WTC11 (cell line): ENCODE measurements around the gene TM4SF18. TPM values are rescaled to one million over a fixed set of nuclear protein-coding genes. Genes with fewer than 3 reads are reported as not detected.

Experiments used
- ATAC-seq: fragments of 200-7000 bp; cut with Tn5 transposase; 2 replicates; pipeline ENCODE4 v1.10.0; 2021; ENCODE audit warnings: mild to moderate bottlenecking, moderate library complexity
- CTCF ChIA-PET: fragments of 300-600 bp; sonication (Branson Sonifier 250); formaldehyde crosslinking; loops from one replicate; lab custom pipeline; 2021; ENCODE audit warnings: antibody characterized with exemption; lab: Charles Lee
- POLR2A ChIA-PET: fragments of 350-600 bp; sonication (Branson Sonifier 250); formaldehyde crosslinking; loops from one replicate; lab custom pipeline; 2021; ENCODE audit warnings: antibody characterized with exemption; lab: Charles Lee
- DNase-seq: peaks from one replicate; pipeline ENCODE4 v3.0.0; 2021; ENCODE audit warnings: low spot score
- H3K27ac Mint-ChIP-seq: 2 replicates; pipeline ENCODE4 v1.8.0; 2021; ENCODE audit warnings: mixed read lengths
- H3K27me3 Mint-ChIP-seq: 2 replicates; pipeline ENCODE4 v1.8.0; 2021; ENCODE audit warnings: low read depth, mild to moderate bottlenecking, moderate library complexity, mixed read lengths
- H3K36me3 Mint-ChIP-seq: 2 replicates; pipeline ENCODE4 v1.8.0; 2021; ENCODE audit warnings: mixed read lengths
- H3K4me1 Mint-ChIP-seq: 2 replicates; pipeline ENCODE4 v1.8.0; 2022; ENCODE audit warnings: mixed read lengths
- H3K4me3 Mint-ChIP-seq: 2 replicates; pipeline ENCODE4 v1.8.0; 2021; ENCODE audit warnings: mild to moderate bottlenecking, moderate library complexity, mixed read lengths
- H3K9me3 Mint-ChIP-seq: 2 replicates; pipeline ENCODE4 v1.8.0; 2021; ENCODE audit warnings: mixed read lengths
- AFF4 ChIP-seq: sonication (generic); formaldehyde crosslinking; IDR thresholded peaks from 2 replicates; pipeline ENCODE4 v1.8.1; 2023; ENCODE audit warnings: mild to moderate bottlenecking, missing genetic modification reagents, borderline replicate concordance
- ATF3 ChIP-seq: sonication (generic); formaldehyde crosslinking; conservative IDR thresholded peaks from 2 replicates; pipeline ENCODE4 v1.8.1; 2022; ENCODE audit warnings: mild to moderate bottlenecking, missing genetic modification reagents
- CDX4 ChIP-seq: fragments of 250-450 bp; sonication (Bioruptor Pico); IDR thresholded peaks from 2 replicates; pipeline ENCODE4 v1.9.0; 2021; ENCODE audit warnings: moderate library complexity, mild to moderate bottlenecking, inconsistent platforms, borderline replicate concordance
- ESRRA ChIP-seq: sonication (generic); formaldehyde crosslinking; IDR thresholded peaks from 2 replicates; pipeline ENCODE4 v1.8.1; 2022; ENCODE audit warnings: mild to moderate bottlenecking, missing genetic modification reagents, borderline replicate concordance
- ETV6 ChIP-seq: sonication (generic); formaldehyde crosslinking; IDR thresholded peaks from 2 replicates; pipeline ENCODE4 v1.8.1; 2022; ENCODE audit warnings: mild to moderate bottlenecking, missing genetic modification reagents
- FOXK1 ChIP-seq: sonication (generic); formaldehyde crosslinking; IDR thresholded peaks from 2 replicates; pipeline ENCODE4 v1.8.0; 2022; ENCODE audit warnings: mild to moderate bottlenecking, moderate library complexity, missing genetic modification reagents
- FOXP1 ChIP-seq: sonication (generic); formaldehyde crosslinking; IDR thresholded peaks from 2 replicates; pipeline ENCODE4 v1.8.0; 2022; ENCODE audit warnings: missing genetic modification reagents, mild to moderate bottlenecking, moderate library complexity, borderline replicate concordance
- MAX ChIP-seq: sonication (generic); formaldehyde crosslinking; IDR thresholded peaks from 2 replicates; pipeline ENCODE4 v1.8.0; 2022; ENCODE audit warnings: mild to moderate bottlenecking, missing genetic modification reagents
- MXD4 ChIP-seq: fragments of 250-450 bp; sonication (Bioruptor Pico); IDR thresholded peaks from 2 replicates; pipeline ENCODE4 v1.8.0; 2021; ENCODE audit warnings: mild to moderate bottlenecking, moderate library complexity, borderline replicate concordance
- NR2C2 ChIP-seq: sonication (generic); formaldehyde crosslinking; IDR thresholded peaks from 2 replicates; pipeline ENCODE4 v1.8.0; 2022; ENCODE audit warnings: mild to moderate bottlenecking, missing genetic modification reagents
- NR3C1 ChIP-seq: sonication (generic); formaldehyde crosslinking; conservative IDR thresholded peaks from 2 replicates; pipeline ENCODE4 v1.8.1; 2023; ENCODE audit warnings: low read depth, mild to moderate bottlenecking, missing genetic modification reagents
- PRRX2 ChIP-seq: fragments of 250-450 bp; sonication (Bioruptor Pico); IDR thresholded peaks from 2 replicates; pipeline ENCODE4 v1.8.0; 2021; ENCODE audit warnings: mild to moderate bottlenecking
- SP1 ChIP-seq: sonication (generic); formaldehyde crosslinking; conservative IDR thresholded peaks from 2 replicates; pipeline ENCODE4 v1.8.1; 2022; ENCODE audit warnings: missing genetic modification reagents
- TEAD1 ChIP-seq: sonication (generic); formaldehyde crosslinking; IDR thresholded peaks from 2 replicates; pipeline ENCODE4 v1.8.0; 2022; ENCODE audit warnings: mild to moderate bottlenecking, missing genetic modification reagents
- ZBTB43 ChIP-seq: sonication (generic); formaldehyde crosslinking; IDR thresholded peaks from 2 replicates; pipeline ENCODE4 v1.8.1; 2023; ENCODE audit warnings: mild to moderate bottlenecking, missing genetic modification reagents
- ZNF263 ChIP-seq: sonication (generic); formaldehyde crosslinking; IDR thresholded peaks from 2 replicates; pipeline ENCODE4 v1.8.1; 2022; ENCODE audit warnings: low read depth, mild to moderate bottlenecking, moderate library complexity, missing genetic modification reagents
- ZNF317 ChIP-seq: sonication (generic); formaldehyde crosslinking; IDR thresholded peaks from 2 replicates; pipeline ENCODE4 v1.8.1; 2023; ENCODE audit warnings: low read depth, mild to moderate bottlenecking, moderate library complexity, missing genetic modification reagents, borderline replicate concordance
- ZNF396 ChIP-seq: fragments of 250-450 bp; sonication (Bioruptor Pico); IDR thresholded peaks from 2 replicates; pipeline ENCODE4 v1.8.0; 2021; ENCODE audit warnings: mild to moderate bottlenecking, moderate library complexity, borderline replicate concordance
- total RNA-seq: library from RNA; stranded (reverse); gene quantifications from 3 replicates; pipeline ENCODE4 v1.2.3, GENCODE V29; 2021
- TF ChIP-seq, protein P1 (sequence below): sonication (generic); formaldehyde crosslinking; IDR thresholded peaks from 2 replicates; pipeline ENCODE4 v1.8.0; 2023; ENCODE audit warnings: mild to moderate bottlenecking, missing genetic modification reagents
- TF ChIP-seq, protein P2 (sequence below): sonication (generic); formaldehyde crosslinking; IDR thresholded peaks from 2 replicates; pipeline ENCODE4 v1.8.1; 2022; ENCODE audit warnings: low read depth, mild to moderate bottlenecking, moderate library complexity, missing genetic modification reagents, borderline replicate concordance
- TF ChIP-seq, protein P3 (sequence below): fragments of 250-450 bp; sonication (Bioruptor Pico); IDR thresholded peaks from 2 replicates; pipeline ENCODE4 v1.8.0; 2021; ENCODE audit warnings: mild to moderate bottlenecking

The TM4SF18 gene
- total RNA-seq, 1 experiment from 2014 or later = 2.2 TPM

GRCh38 chr3:149316437-149316836, 17.0 kb downstream of the TM4SF18 start (continued):
- TF ChIP-seq FOXP1 (CRISPR knock-in tag) = no peak

DNA sequence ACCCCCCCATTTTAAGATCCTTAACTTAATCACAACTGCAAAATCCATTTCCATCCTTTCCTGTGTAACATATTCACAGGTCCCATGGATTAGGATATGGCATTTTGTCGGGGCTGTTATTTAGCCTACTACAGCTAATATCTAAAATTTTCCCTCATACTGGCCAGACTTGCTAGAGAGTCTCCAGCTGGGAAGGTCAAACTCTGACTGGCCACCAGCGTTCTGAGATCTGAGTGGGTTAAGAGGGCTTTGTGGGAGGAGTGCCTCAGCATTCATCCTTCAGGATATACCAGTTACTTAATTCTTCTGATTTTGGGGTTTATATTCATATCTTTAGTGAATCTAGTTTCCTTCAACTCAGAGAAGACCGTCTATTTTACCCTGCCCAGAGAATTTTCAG, 17.7 kb downstream of the TM4SF18 start:
- Mint-ChIP-seq H3K4me3 (no peak overlapping the region), H3K4me1 (peaks cover 11% of the 10 kb centered on the region), H3K36me3 (no peaks in the 10 kb centered on the region), H3K9me3 (peaks cover 3% of the 10 kb centered on the region; the same call in 1 of the 2 replicates), H3K27ac (no peak overlapping the region), H3K27me3 (no peaks in the 10 kb centered on the region)
- ChIA-PET CTCF (interaction anchor here (1.1 kb wide), 1 partner anchor 358 kb away, joined by 3 read pairs; no protein-coding TSS in a partner anchor), POLR2A (no interaction called here)
- no peak for TF ChIP-seq ZNF263 (CRISPR knock-in tag)
- no peak for TF ChIP-seq MAX
- TF ChIP-seq PRRX2 (CRISPR knock-in tag) = no peak
- TF ChIP-seq SP1 (CRISPR knock-in tag) = no peak
- TF ChIP-seq CDX4 (CRISPR knock-in tag) = no peak
- no peak for TF ChIP-seq ZBTB43
- TF ChIP-seq NR2C2 (CRISPR knock-in tag) = no peak
- no peak for TF ChIP-seq MXD4 (CRISPR knock-in tag)
- TF ChIP-seq TEAD1 (CRISPR knock-in tag) = no peak
- no peak for TF ChIP-seq ZNF317
- no peak for TF ChIP-seq AFF4 (CRISPR knock-in tag)
- DNase-seq (no peak), ATAC-seq (no peak)

DNA sequence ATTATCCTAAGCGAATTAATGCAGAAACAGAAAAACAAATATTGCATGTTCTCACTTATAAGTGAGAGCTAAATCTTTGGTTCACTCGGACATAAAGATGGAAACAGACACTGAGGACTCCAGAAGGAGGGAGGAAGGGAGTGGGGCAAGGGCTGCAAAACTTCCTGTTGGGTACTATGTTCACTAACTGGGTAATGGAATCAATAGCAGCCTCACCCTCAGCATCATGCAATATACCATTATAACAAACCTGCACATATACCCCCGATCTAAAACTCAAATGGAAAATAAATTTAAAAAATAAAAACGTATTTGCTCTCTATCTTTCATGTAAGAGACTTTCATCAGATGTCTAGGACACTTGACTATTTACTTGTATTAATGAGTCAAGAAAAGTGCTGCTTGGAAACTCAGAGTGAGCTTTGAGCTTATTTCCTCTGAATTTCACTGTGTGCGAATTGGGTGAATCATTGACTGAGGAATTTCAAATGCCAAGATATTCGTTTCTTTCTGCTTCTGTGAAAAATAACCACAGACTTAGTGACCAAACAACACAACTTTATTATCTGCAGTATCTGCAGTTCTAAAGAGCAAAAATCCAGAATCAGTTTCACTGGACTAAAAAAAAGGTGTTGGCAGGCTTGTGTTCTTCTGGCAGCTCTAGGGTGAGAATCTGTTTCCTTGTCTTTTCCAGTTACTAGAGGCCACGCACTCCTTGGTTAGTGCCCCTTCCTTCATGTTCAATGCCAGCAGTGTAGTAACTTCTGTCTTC, 18.4 kb downstream of the TM4SF18 start:
- Mint-ChIP-seq H3K9me3 (peaks cover 6% of the 10 kb centered on the region), H3K27ac (no peak overlapping the region), H3K27me3 (no peaks in the 10 kb centered on the region), H3K36me3 (no peaks in the 10 kb centered on the region), H3K4me3 (no peak overlapping the region), H3K4me1 (peaks cover 10% of the 10 kb centered on the region)
- ChIA-PET POLR2A (no interaction called here), CTCF (no interaction called here)
- ATAC-seq (no peak), DNase-seq (no peak)
- TF ChIP-seq, protein P1, sequence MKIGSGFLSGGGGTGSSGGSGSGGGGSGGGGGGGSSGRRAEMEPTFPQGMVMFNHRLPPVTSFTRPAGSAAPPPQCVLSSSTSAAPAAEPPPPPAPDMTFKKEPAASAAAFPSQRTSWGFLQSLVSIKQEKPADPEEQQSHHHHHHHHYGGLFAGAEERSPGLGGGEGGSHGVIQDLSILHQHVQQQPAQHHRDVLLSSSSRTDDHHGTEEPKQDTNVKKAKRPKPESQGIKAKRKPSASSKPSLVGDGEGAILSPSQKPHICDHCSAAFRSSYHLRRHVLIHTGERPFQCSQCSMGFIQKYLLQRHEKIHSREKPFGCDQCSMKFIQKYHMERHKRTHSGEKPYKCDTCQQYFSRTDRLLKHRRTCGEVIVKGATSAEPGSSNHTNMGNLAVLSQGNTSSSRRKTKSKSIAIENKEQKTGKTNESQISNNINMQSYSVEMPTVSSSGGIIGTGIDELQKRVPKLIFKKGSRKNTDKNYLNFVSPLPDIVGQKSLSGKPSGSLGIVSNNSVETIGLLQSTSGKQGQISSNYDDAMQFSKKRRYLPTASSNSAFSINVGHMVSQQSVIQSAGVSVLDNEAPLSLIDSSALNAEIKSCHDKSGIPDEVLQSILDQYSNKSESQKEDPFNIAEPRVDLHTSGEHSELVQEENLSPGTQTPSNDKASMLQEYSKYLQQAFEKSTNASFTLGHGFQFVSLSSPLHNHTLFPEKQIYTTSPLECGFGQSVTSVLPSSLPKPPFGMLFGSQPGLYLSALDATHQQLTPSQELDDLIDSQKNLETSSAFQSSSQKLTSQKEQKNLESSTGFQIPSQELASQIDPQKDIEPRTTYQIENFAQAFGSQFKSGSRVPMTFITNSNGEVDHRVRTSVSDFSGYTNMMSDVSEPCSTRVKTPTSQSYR (CRISPR knock-in tag) = no peak
- TF ChIP-seq FOXK1 (no peak), ATF3 (CRISPR knock-in tag) (no peak), ESRRA (no peak), ETV6 (no peak), ZNF396 (CRISPR knock-in tag) (no peak), NR3C1 (CRISPR knock-in tag) (no peak)
- TF ChIP-seq, protein P2, sequence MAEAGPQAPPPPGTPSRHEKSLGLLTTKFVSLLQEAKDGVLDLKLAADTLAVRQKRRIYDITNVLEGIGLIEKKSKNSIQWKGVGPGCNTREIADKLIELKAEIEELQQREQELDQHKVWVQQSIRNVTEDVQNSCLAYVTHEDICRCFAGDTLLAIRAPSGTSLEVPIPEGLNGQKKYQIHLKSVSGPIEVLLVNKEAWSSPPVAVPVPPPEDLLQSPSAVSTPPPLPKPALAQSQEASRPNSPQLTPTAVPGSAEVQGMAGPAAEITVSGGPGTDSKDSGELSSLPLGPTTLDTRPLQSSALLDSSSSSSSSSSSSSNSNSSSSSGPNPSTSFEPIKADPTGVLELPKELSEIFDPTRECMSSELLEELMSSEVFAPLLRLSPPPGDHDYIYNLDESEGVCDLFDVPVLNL (CRISPR knock-in tag) = no peak
- TF ChIP-seq, protein P3, sequence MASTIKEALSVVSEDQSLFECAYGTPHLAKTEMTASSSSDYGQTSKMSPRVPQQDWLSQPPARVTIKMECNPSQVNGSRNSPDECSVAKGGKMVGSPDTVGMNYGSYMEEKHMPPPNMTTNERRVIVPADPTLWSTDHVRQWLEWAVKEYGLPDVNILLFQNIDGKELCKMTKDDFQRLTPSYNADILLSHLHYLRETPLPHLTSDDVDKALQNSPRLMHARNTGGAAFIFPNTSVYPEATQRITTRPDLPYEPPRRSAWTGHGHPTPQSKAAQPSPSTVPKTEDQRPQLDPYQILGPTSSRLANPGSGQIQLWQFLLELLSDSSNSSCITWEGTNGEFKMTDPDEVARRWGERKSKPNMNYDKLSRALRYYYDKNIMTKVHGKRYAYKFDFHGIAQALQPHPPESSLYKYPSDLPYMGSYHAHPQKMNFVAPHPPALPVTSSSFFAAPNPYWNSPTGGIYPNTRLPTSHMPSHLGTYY (CRISPR knock-in tag) = no peak
